Mammary epithelial cell (primary cell): ENCODE data around the gene PAH.

ENCODE experiments used
- EZH2 ChIP-seq: IDR thresholded peaks from 2 replicates; pipeline ENCODE4 v1.6.1; 2012; ENCODE audit warnings: low read length, inconsistent platforms, borderline replicate concordance
- TF ChIP-seq, protein P1 (sequence below), 2 donors: IDR thresholded peaks in 1 of 2; conservative IDR thresholded peaks in 1 of 2; 2 replicates each; pipeline ENCODE4 v1.5.1; 2011 to 2012; ENCODE audit warnings: inconsistent platforms in 2 of 2, low read length in 2 of 2, mild to moderate bottlenecking in 2 of 2, control low read depth in 1 of 2, low read depth in 1 of 2; ENCODE audit not compliant: insufficient read depth in 1 of 2; ENCODE audit errors: extremely low read depth in 1 of 2

DNA sequence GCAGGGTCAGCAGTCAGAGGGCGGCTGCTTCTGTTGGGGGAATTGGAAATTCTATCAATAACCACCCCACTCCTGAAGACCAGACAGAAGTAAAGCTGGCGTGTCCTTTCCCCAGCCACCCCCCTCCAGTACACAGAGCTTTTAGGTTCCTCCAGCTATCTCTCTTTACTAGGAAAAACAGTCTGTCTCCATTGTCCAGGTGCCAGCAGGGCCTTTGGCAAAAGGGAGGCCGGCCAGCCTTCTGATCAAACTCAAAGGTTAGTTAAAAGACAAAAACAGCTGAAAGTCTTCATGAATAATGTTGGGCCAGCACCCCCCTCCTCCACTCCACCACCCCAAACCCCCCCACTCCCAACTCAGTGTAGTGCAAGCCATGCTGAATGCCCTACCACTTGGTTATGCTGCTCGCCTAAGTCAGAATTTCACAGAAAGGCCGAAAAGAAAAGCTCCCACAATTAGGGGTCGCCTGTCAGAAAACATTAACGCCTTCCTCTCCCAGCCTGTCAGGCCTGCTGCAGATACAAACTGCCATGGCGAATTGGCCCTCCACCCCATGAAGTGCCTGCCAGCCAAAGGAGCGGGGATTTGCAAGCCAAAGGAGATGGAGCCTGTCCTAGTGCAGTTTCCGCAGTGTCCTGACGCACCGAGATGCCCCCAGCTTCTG, 49.3 kb upstream of the PAH start:
- TF ChIP-seq EZH2 = no peak
- TF ChIP-seq, protein P1, sequence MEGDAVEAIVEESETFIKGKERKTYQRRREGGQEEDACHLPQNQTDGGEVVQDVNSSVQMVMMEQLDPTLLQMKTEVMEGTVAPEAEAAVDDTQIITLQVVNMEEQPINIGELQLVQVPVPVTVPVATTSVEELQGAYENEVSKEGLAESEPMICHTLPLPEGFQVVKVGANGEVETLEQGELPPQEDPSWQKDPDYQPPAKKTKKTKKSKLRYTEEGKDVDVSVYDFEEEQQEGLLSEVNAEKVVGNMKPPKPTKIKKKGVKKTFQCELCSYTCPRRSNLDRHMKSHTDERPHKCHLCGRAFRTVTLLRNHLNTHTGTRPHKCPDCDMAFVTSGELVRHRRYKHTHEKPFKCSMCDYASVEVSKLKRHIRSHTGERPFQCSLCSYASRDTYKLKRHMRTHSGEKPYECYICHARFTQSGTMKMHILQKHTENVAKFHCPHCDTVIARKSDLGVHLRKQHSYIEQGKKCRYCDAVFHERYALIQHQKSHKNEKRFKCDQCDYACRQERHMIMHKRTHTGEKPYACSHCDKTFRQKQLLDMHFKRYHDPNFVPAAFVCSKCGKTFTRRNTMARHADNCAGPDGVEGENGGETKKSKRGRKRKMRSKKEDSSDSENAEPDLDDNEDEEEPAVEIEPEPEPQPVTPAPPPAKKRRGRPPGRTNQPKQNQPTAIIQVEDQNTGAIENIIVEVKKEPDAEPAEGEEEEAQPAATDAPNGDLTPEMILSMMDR (conservative IDR thresholded peaks at IDR 0.05 in 1 of 2, IDR thresholded peaks at IDR 0.05 in 1 of 2; ENCODE audit: extremely low read depth in 1 of 2, insufficient read depth in 1 of 2, low read depth in 1 of 2, low read length in 2 of 2) = no peak
